Measurements from ENCODE around the gene NRARP.

DNA sequence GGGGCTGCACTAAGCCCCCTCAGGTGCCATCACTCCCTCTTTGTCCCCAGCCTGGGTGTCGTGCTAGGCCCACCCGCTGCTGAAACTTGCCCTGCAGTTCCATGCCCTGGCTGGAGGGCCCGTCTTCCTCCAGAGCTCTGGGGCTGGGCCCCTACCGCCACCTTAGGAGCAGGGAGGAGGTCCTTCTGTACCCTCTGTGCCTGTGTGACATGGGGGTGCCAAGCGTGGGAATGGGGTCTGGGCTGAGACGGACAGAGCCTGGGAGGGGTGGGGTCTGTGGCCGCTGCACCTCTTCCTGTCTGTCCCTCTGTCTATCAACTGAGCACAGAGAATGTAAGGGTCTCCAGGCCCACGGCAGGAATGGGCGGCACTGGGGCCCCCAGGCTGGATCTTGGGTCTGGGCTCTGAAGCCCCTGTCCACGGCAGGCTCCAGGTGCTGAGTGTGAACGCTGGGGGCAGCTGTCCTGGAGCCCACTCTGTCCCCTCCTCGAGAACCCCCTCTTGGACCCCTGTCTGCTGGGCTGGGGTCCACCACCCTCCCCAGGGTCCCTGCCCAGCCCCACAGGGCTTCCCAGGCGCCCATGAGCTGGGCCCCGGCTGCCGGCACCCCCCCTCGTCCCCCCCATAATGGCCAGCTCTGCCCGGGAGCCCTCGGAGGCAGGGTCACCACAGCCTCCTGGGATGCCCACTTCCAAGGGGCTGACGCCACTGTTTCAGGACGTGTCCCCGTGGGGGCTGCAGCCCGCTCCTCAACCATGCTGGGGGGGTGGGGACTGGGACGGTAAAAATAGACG, 15.8 kb upstream of the NRARP start:
- TF ChIP-seq, protein P1, sequence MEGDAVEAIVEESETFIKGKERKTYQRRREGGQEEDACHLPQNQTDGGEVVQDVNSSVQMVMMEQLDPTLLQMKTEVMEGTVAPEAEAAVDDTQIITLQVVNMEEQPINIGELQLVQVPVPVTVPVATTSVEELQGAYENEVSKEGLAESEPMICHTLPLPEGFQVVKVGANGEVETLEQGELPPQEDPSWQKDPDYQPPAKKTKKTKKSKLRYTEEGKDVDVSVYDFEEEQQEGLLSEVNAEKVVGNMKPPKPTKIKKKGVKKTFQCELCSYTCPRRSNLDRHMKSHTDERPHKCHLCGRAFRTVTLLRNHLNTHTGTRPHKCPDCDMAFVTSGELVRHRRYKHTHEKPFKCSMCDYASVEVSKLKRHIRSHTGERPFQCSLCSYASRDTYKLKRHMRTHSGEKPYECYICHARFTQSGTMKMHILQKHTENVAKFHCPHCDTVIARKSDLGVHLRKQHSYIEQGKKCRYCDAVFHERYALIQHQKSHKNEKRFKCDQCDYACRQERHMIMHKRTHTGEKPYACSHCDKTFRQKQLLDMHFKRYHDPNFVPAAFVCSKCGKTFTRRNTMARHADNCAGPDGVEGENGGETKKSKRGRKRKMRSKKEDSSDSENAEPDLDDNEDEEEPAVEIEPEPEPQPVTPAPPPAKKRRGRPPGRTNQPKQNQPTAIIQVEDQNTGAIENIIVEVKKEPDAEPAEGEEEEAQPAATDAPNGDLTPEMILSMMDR (IDR thresholded peaks at IDR 0.05; ENCODE audit: low read length) = no peak
- TF ChIP-seq EZH2phosphoT487 (IDR thresholded peaks at IDR 0.05; ENCODE audit: low read length) = no peak
